Measurements from ENCODE around the gene RYR2. TPM values are rescaled to one million over a fixed set of nuclear protein-coding genes. Genes with fewer than 3 reads are reported as not detected.

The RYR2 gene
- polyA plus RNA-seq, 1 experiment, result not detected

DNA sequence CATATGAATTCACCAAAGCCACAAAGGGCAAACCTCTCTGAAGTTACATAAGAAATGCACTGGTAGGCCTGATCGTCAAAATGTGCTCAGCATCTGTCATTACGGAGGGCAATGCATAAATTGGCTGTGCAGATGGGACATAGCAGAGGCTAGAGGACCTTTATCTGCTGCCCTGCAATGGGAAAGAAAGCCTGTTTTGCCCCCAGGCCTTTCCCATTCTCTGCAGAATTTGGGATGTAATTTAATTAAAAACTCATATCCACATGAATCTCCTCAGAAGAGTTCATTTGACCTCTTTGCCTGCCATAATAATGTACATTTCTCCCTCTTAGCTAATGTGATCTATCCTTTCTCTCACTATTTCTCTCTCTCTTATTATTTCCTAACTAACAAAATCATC is 690.7 kb downstream of the RYR2 start:
- DNase-seq (ENCODE audit: low read depth), result no peak
- CTCF ChIA-PET, result no interaction called here
- no peaks in the 10 kb centered on the region for H3K36me3 ChIP-seq (ENCODE audit: control insufficient read depth, insufficient read depth, low read length)
- POLR2A ChIA-PET, result no interaction called here
- TF ChIP-seq, protein P1, sequence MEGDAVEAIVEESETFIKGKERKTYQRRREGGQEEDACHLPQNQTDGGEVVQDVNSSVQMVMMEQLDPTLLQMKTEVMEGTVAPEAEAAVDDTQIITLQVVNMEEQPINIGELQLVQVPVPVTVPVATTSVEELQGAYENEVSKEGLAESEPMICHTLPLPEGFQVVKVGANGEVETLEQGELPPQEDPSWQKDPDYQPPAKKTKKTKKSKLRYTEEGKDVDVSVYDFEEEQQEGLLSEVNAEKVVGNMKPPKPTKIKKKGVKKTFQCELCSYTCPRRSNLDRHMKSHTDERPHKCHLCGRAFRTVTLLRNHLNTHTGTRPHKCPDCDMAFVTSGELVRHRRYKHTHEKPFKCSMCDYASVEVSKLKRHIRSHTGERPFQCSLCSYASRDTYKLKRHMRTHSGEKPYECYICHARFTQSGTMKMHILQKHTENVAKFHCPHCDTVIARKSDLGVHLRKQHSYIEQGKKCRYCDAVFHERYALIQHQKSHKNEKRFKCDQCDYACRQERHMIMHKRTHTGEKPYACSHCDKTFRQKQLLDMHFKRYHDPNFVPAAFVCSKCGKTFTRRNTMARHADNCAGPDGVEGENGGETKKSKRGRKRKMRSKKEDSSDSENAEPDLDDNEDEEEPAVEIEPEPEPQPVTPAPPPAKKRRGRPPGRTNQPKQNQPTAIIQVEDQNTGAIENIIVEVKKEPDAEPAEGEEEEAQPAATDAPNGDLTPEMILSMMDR (IDR thresholded peaks at IDR 0.05; ENCODE audit: insufficient read depth, low read depth, low read length), result no peak
- H3K4me3 ChIP-seq (ENCODE audit: low read depth, low read length), result no peak overlapping the region
- H3K27me3 ChIP-seq (ENCODE audit: control insufficient read depth, insufficient read depth, low read length), result no peaks in the 10 kb centered on the region

- ChIA-PET CTCF (no interaction called here), POLR2A (no interaction called here)
- Histone ChIP-seq H3K4me3 (ENCODE audit: low read depth, low read length) (no peak overlapping the region), H3K27me3 (ENCODE audit: control insufficient read depth, insufficient read depth, low read length) (no peaks in the 10 kb centered on the region), H3K36me3 (ENCODE audit: control insufficient read depth, insufficient read depth, low read length) (no peaks in the 10 kb centered on the region)
- TF ChIP-seq, protein P1 (IDR thresholded peaks at IDR 0.05; ENCODE audit: insufficient read depth, low read depth, low read length), result no peak
- DNase-seq (ENCODE audit: low read depth), result no peak
These were observed 694.5 kb downstream of the RYR2 start for GRCh38 chr1:237736372-237737029.

GRCh38 chr1:237737448-237737847 is 695.5 kb downstream of the RYR2 start:
- CTCF ChIA-PET, result no interaction called here
- TF ChIP-seq, protein P1 (IDR thresholded peaks at IDR 0.05; ENCODE audit: insufficient read depth, low read depth, low read length), result no peak
- POLR2A ChIA-PET, result no interaction called here
- H3K4me3 ChIP-seq (ENCODE audit: low read depth, low read length), result no peak overlapping the region
- H3K36me3 ChIP-seq (ENCODE audit: control insufficient read depth, insufficient read depth, low read length), result no peaks in the 10 kb centered on the region
- no peaks in the 10 kb centered on the region for H3K27me3 ChIP-seq (ENCODE audit: control insufficient read depth, insufficient read depth, low read length)
- DNase-seq (ENCODE audit: low read depth), result no peak

GRCh38 chr1:237737938-237738610 is 696.1 kb downstream of the RYR2 start:
- Histone ChIP-seq H3K4me3 (ENCODE audit: low read depth, low read length) (no peak overlapping the region), H3K36me3 (ENCODE audit: control insufficient read depth, insufficient read depth, low read length) (no peaks in the 10 kb centered on the region), H3K27me3 (ENCODE audit: control insufficient read depth, insufficient read depth, low read length) (no peaks in the 10 kb centered on the region)
- DNase-seq (ENCODE audit: low read depth), result no peak
- CTCF ChIA-PET, result no interaction called here
- TF ChIP-seq, protein P1 (IDR thresholded peaks at IDR 0.05; ENCODE audit: insufficient read depth, low read depth, low read length), result no peak
- POLR2A ChIA-PET, result no interaction called here

GRCh38 chr1:237740846-237741245 is 698.9 kb downstream of the RYR2 start:
- TF ChIP-seq, protein P1 (IDR thresholded peaks at IDR 0.05; ENCODE audit: insufficient read depth, low read depth, low read length), result no peak
- Histone ChIP-seq H3K36me3 (ENCODE audit: control insufficient read depth, insufficient read depth, low read length) (no peaks in the 10 kb centered on the region), H3K27me3 (ENCODE audit: control insufficient read depth, insufficient read depth, low read length) (no peaks in the 10 kb centered on the region), H3K4me3 (ENCODE audit: low read depth, low read length) (no peak overlapping the region)
- POLR2A ChIA-PET, result no interaction called here
- no peak for DNase-seq (ENCODE audit: low read depth)
- CTCF ChIA-PET, result interaction anchor here (0.5 kb wide), 1 partner anchor 1066 kb away, joined by 3 read pairs; no protein-coding TSS in a partner anchor

Measured in BJ (cell line).